Fibroblast of skin of left quadriceps (primary cell): ENCODE data around the gene ICE1.
"Not testable (repeated sequence)": the region's sequence is repeated elsewhere in the genome, so short reads cannot be mapped to it uniquely, and the experiment has no call there.

Experiments used
- DNase-seq, 2 experiments: peaks; one replicate each; pipeline ENCODE4 v3.0.0-alpha.2; 2013; ENCODE audit warnings: low read depth in 2 of 2

Gene ICE1, protein sequence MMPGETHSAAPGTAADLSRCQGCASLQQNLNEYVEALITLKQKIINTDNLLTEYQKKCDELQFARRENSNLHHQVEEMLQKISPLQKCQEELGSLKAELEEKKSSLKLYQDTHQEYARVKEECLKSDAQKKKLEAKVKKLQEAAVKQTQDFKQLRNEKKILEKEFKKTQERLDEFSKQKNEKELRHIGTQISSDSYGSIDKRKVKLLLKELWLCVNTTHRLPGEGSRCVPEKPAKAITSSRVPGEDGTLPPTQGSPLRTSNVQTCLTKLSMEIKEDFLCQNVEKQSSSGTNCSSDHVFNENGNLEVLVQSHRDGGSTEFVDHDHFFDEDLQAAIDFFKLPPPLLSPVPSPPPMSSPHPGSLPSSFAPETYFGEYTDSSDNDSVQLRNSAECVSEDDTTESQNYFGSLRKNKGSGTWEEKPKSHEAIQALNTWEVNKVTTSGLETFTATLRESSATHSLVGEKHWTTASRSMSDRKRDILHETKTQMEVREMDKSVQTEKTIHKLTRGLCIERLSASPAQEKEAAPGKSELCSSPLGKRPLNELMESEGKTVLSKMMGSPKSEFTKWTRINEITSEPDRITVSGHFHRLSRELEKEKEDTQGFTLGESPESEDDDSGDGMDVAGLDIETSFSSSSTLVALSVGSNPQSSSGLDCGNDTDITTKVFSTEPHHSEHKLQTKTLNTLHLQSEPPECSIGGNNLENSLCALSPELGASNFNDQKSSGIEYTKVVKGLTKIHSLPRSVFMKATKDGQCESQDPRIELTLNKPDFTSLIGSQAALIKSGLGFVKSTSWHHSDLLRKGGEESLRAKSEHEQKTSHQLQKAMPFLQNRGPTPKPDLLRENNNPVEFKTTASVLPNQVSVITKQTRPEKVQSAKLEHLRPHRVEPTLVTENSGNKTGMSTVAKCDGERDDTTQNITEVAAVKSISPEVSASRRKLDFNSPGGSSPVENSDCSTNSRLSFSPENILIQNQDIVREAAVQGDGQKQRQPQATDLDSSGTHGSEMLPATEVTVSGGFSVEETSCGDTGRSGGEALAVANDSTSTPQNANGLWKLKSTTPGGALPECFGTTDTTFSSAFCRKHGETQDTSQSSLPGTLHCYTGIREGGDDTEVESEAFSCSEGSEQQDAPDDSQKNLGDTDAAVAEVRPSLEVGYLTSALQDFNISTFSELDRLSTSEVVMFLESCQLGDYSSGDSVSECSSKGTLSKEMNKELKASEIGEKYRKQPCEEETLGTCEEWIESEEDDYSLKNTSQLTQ (N-terminal part only)

GRCh38 chr5:5421961-5422818 lies at the start of gene ICE1:
Gene ICE1, plus strand, starts transcription at chr5:5422677. Its CDS starts 239 bp downstream, at chr5:5422916.
- DNase-seq = peak; percentile 96 to 97

- DNase-seq = no peak
These were observed 49.5 kb upstream of the ICE1 start for GRCh38 chr5:5372930-5373329.

- DNase-seq = no peak
These were observed 49.0 kb upstream of the ICE1 start for GRCh38 chr5:5373351-5373989.

GRCh38 chr5:5374009-5374715 lies 48.3 kb upstream of the ICE1 start:
- DNase-seq = no peak

DNA sequence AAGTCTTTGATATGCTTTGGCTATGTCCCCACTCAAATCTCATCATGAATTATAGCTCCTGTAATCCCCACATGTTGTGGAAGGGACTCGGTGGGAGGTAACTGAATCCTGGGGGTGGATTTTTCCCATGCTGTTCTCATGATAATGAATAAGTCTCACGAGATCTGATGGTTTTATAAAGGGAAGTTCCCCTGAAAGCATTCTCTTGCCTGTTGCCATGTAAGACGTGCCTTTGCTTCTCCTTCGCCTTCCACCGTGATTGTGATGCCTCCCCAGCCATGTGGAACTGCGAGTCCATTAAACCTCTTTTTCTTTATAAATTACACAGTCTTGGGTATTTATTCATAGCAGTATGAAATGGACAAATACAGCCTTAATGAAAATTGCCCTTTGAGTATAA lies 44.7 kb upstream of the ICE1 start:
- DNase-seq = no peak

GRCh38 chr5:5378531-5378930 lies 43.9 kb upstream of the ICE1 start:
- no peak for DNase-seq

GRCh38 chr5:5380298-5380697 lies 42.2 kb upstream of the ICE1 start:
- DNase-seq = no peak

DNA sequence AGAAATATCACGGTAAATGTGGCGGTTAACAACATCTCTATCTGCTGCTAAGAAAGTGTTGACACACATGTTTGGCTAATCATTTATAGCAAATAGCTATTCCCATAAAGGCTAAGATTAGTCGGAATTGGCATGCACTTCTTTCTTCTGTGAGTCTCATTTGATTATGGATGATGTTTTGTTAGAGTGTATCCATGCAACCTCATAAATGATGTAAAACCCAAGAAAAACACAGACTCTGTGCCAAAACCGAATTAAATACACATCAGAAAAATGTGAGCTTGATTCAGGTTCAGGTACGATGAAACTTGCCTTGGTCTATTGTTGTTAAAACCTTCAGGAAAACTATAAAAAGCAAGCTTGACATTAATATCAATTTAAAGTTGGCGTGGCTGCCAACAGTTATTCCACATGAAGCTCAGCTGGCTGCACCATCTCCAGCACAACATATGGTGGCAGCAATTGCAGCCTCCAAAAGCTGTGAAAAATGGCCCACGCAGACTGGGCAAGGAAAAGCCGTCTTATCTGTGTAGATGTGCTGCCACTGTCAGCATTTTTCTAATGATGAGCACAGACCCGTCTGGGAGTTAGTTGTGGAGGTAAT lies 41.1 kb upstream of the ICE1 start:
- no peak for DNase-seq

- DNase-seq = no peak
These were observed 39.0 kb upstream of the ICE1 start for GRCh38 chr5:5383461-5383860.

DNA sequence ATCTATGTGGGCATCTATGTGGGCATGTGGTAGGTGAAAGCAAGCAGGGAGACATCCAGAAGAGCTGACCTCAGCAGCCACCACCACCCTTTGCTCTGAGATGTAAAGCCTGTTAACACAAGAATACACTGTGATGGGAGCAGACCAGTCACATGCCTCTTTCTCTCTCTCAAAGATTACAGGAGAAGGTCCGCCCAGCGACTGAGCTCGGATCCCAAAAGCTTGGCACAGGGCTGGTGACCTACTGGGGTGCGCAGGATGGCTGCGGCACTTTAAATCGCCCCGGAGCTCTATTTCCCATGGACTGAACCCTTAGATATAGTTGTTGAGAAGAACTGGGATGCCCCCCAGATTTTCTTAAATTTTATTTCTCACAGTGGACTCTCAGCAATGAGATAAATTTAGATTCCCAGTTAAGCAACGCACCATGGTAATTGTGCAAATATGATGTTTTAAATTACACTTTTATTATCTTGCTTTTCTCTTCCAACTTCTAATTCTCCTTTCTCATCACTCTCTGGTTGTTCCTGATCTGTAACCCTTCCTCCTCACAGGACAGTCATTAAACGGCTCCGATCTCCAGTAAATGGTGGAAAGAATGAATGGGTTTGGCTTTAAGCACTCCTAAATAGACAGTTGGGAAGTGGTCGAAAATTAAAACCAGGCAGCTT lies 37.7 kb upstream of the ICE1 start:
- DNase-seq = no peak

GRCh38 chr5:5385331-5385662 lies 37.2 kb upstream of the ICE1 start:
- no peak for DNase-seq

DNA sequence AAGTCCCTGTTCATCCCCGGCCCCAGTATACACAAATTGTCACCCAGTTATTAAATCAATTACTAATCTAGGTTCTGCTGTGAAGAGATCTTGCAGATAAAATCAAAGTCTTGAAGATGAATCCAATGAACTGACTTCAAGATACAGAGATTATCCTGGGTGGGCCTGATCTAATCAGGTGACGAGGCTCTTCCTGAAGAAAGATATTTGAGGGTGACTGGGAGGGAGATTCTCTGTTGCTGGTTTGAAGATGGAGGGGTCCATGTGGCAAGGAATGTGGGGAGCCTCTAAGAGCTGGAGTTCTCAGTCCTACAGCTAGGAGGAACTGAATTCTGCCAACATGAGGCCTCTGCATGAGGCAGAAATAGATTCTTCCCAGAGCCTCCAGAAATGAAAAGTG lies 36.1 kb upstream of the ICE1 start:
- DNase-seq = no peak

DNA sequence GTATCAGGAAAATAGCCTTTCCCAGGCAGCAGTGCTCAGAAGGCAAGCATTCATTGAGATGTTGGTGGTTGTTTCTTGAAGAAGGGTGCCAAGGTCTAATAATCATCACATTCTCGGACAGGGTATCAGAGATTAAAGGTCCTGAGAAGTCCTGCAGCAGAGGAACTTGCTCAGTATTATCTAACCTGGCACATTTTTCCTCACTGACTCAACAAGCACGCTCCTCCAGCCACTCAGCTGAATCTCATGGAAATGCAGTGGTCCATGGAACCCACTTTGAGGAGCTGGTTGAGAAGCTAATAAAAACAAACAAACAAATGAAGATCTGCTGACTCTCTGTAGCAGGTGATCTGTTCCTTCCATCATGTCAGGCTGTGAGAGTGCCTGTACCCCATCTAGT lies 35.3 kb upstream of the ICE1 start:
- no peak for DNase-seq

- no peak for DNase-seq
These were observed 34.7 kb upstream of the ICE1 start for GRCh38 chr5:5387777-5388176.

DNA sequence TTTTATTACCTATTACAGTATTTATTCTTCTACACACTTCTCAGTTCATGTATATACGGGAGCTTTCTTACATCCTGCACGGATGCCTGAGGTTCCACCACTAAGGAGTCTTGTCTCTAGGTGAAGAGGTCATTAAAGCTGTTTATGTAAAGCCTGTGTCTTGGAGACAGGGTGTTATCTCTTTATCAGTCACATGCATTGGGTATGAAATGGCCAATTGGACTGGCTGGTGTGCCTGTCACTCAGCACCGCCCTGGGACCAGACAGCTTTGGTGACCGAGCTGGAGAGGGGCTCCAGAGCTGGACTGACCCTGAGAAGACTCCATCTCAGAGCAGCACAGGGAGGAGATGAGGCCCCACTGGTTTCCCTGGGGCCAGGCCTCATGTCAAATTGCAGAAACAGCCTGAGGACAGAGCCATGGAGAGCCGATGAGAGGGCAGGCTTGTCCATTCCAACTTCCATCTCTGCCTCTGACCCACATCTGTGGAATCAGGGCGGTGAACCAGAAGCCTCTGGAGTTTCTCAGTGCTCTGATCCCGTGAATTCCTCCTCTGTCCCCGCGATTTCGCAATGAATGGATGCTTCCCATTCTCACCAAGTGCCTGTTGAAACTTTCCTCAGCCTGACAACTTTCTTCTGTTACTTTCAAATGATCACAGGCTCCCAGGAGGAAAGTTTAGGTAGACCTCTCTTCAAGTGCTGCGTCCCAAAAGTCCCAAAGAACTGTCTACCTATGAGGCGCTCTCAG lies 32.2 kb upstream of the ICE1 start:
- not testable (repeated sequence) for DNase-seq

DNA sequence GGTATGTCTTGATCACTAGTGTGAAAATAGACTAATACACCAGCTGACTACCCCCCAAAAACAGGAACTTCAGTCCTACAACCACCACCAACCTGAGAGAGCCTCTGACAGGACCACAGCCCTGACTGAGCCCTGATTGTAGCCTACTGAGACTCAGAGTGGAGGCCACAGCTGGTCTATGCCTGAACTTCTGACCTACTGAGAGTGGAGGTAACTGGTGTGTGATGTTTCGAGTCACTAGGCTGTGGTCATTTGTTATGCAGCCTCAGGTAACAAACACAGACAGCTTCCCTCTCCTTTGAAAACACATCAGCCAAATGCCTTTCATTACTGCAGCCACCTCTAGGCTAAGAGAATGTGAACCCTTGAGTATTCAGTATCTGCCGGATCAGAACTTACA lies 30.0 kb upstream of the ICE1 start:
- not testable (repeated sequence) for DNase-seq

DNA sequence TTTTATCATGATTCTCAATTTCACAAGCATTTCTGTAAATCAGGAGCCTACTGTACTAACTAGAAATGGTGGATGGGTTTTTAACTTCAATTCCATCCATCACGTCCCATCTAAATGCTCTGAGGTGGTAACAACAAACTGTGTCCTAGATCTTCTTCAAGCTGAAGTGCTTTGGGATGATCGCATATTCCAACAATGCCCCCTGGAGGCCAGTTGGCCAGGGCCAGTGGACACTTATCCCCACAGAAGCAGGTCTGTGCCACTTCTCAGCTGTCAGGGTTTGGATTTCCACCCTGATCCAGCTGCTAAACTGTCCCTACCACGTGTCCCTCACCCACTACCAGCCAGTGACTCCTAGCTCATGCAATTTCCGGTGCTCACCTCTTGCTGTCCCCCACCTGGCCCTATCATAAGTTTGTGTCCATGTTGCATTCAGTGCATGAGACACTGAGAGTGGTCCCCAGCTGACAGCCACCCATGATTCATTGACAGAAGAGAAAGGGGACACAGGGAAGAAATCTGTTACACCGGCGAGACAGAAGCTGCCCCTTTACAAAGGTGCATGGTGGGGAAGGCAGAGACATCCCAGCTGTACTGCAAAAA lies 28.0 kb upstream of the ICE1 start:
- not testable (repeated sequence) for DNase-seq

DNA sequence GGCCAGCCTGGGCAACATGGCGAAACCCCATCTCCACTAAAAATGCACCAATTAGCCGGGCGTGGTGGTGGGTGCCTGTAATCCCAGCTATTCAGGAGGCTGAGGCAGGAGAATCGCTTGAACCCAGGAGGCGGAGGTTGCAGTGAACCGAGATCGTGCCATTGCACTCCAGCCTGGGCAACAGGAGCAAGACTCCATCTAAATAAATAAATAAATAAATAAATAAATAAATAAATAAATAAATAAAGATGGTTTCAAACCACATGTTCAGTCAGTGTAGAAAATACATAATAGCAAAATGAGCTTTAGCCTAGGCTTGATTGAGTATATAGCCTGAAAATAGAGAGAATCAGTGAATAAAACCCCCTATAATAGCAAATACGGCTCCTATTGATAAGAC lies 27.4 kb upstream of the ICE1 start:
- not testable (repeated sequence) for DNase-seq
